ENCODE measurements around the gene SH3BP2. TPM values are rescaled to one million over a fixed set of nuclear protein-coding genes. Genes with fewer than 3 reads are reported as not detected.

The SH3BP2 gene
- polyA plus RNA-seq, 1 of the 3 experiments (the other 2 are of a cell fraction): 25.2 TPM

DNA sequence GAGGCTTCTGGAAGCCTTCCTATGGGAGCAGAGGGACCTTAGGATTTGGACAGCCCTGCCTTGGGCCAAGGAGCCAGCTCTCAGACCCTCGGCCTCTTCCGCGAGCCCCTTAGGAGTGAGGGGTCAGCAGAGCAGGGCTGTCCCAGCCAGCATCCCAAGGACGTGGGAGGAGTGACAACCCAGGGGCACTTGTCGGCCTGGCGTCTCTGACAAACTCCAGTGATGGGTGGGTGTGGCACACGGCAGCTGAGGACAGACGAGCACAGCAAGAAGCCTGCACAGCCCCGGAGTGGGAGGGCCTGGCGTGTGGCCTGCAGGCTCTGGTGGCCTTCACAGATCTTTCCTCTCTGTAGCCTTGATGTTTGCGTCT is 25.2 kb upstream of the SH3BP2 start:
- no peak overlapping the region for H3K4me3 ChIP-seq (ENCODE audit: low read depth in 2 of 2, low read length in 1 of 2)
- peak; percentile 74 for DNase-seq
- no peaks in the 10 kb centered on the region for H3K27me3 ChIP-seq (ENCODE audit: insufficient read depth)
- no peaks in the 10 kb centered on the region for H3K79me2 ChIP-seq (ENCODE audit: insufficient read depth)
- H3K4me1 ChIP-seq (ENCODE audit: control insufficient read depth in 1 of 2, insufficient read depth in 2 of 2, low read depth in 1 of 2, low read length in 1 of 2): peaks cover 0 to 22% of the 10 kb centered on the region in 2 experiments; a peak in 1 of 4 replicates
- H4K20me1 ChIP-seq (ENCODE audit: insufficient read depth): no peaks in the 10 kb centered on the region
- H3K9ac ChIP-seq: no peak overlapping the region
- no peak overlapping the region for H3K4me2 ChIP-seq
- 63% methylated on average over 11 of the region's 11 CpGs for WGBS (ENCODE audit: low lambda C conversion rate)
- no peaks in the 10 kb centered on the region for H3K9me3 ChIP-seq
- no peaks in the 10 kb centered on the region for H3K9me2 ChIP-seq
- no peaks in the 10 kb centered on the region for H3K36me3 ChIP-seq (replicated peaks in 1 of 2; ENCODE audit: control insufficient read depth in 1 of 2, insufficient read depth in 2 of 2, low read length in 1 of 2)
- ChIA-PET POLR2A (interaction anchor here (0.6 to 2.2 kb wide), 6 partner anchors 11 to 170 kb away, joined by 3 to 10 read pairs (median 4); partner anchors contain the start of genes SH3BP2 and TNIP2), CTCF (interaction anchor here (0.6 to 1.4 kb wide), 2 partner anchors 12 to 303 kb away, joined by 3 read pairs; no protein-coding TSS in a partner anchor)
- no peak for TF ChIP-seq TEAD4 (IDR thresholded peaks at IDR 0.05; ENCODE audit: borderline replicate concordance, insufficient read depth)
- TF ChIP-seq EP300 (IDR thresholded peaks at IDR 0.05; ENCODE audit: borderline replicate concordance in 1 of 2, low read depth in 1 of 2, low read length in 1 of 2): 0 out of 4 replicates have a peak, but pooled peaks of 1 of the 2 experiments have one; percentile 32
- peaks cover 3% of the 10 kb centered on the region for H3F3A ChIP-seq (replicated peaks; ENCODE audit: insufficient read depth)
- no peak overlapping the region for H2AFZ ChIP-seq (ENCODE audit: low read depth)
- peak overlapping the region in 1 of 2 experiments; percentile 74; a peak in 1 of 4 replicates for H3K27ac ChIP-seq (ENCODE audit: low read depth in 2 of 2, low read length in 1 of 2)

- Histone ChIP-seq H4K20me1 (ENCODE audit: insufficient read depth) (no peaks in the 10 kb centered on the region), H3K79me2 (ENCODE audit: insufficient read depth) (no peaks in the 10 kb centered on the region), H3K4me3 (ENCODE audit: low read depth in 2 of 2, low read length in 1 of 2) (no peak overlapping the region), H3K9me3 (no peaks in the 10 kb centered on the region), H3K27ac (ENCODE audit: low read depth in 2 of 2, low read length in 1 of 2) (peak overlapping the region in 1 of 2 experiments; percentile 74; a peak in 1 of 4 replicates), H2AFZ (ENCODE audit: low read depth) (no peak overlapping the region), H3F3A (replicated peaks; ENCODE audit: insufficient read depth) (peaks cover 3% of the 10 kb centered on the region), H3K4me2 (no peak overlapping the region), H3K36me3 (replicated peaks in 1 of 2; ENCODE audit: control insufficient read depth in 1 of 2, insufficient read depth in 2 of 2, low read length in 1 of 2) (no peaks in the 10 kb centered on the region), H3K9ac (no peak overlapping the region), H3K9me2 (no peaks in the 10 kb centered on the region), H3K4me1 (ENCODE audit: control insufficient read depth in 1 of 2, insufficient read depth in 2 of 2, low read depth in 1 of 2, low read length in 1 of 2) (peaks cover 0 to 22% of the 10 kb centered on the region in 2 experiments; a peak in 1 of 4 replicates), H3K27me3 (ENCODE audit: insufficient read depth) (no peaks in the 10 kb centered on the region)
- ChIA-PET CTCF (interaction anchor here (0.6 to 1.4 kb wide), 3 partner anchors 11 to 304 kb away, joined by 3 to 4 read pairs (median 3); no protein-coding TSS in a partner anchor), POLR2A (interaction anchor here (0.6 to 2.2 kb wide), 6 partner anchors 12 to 170 kb away, joined by 3 to 10 read pairs (median 4); partner anchors contain the start of genes SH3BP2 and TNIP2)
- 78% methylated on average over 9 of the region's 9 CpGs for WGBS (ENCODE audit: low lambda C conversion rate)
- TF ChIP-seq RAD21 (IDR thresholded peaks at IDR 0.05; ENCODE audit: low read length): no peak
- no peak for TF ChIP-seq EZH2phosphoT487 (IDR thresholded peaks at IDR 0.05; ENCODE audit: borderline replicate concordance, low read depth)
- no peak for TF ChIP-seq SMC3 (IDR thresholded peaks at IDR 0.05; ENCODE audit: low read depth, low read length)
- no peak for TF ChIP-seq ELF1 (IDR thresholded peaks at IDR 0.05)
- TF ChIP-seq, protein P1, sequence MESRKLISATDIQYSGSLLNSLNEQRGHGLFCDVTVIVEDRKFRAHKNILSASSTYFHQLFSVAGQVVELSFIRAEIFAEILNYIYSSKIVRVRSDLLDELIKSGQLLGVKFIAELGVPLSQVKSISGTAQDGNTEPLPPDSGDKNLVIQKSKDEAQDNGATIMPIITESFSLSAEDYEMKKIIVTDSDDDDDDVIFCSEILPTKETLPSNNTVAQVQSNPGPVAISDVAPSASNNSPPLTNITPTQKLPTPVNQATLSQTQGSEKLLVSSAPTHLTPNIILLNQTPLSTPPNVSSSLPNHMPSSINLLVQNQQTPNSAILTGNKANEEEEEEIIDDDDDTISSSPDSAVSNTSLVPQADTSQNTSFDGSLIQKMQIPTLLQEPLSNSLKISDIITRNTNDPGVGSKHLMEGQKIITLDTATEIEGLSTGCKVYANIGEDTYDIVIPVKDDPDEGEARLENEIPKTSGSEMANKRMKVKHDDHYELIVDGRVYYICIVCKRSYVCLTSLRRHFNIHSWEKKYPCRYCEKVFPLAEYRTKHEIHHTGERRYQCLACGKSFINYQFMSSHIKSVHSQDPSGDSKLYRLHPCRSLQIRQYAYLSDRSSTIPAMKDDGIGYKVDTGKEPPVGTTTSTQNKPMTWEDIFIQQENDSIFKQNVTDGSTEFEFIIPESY (IDR thresholded peaks at IDR 0.05; ENCODE audit: borderline replicate concordance, low read depth): no peak
- no peak for DNase-seq
Measured at GRCh38 chr4:2768124-2768523, 24.8 kb upstream of the SH3BP2 start.

- DNase-seq: peak; percentile 50
- Histone ChIP-seq H3K27me3 (ENCODE audit: insufficient read depth) (no peaks in the 10 kb centered on the region), H3K27ac (ENCODE audit: low read depth in 2 of 2, low read length in 1 of 2) (no peak overlapping the region; a peak in 1 of 4 replicates), H3K4me1 (ENCODE audit: control insufficient read depth in 1 of 2, insufficient read depth in 2 of 2, low read depth in 1 of 2, low read length in 1 of 2) (peaks cover 0 to 22% of the 10 kb centered on the region in 2 experiments; a peak in 1 of 4 replicates), H3K4me3 (ENCODE audit: low read depth in 2 of 2, low read length in 1 of 2) (no peak overlapping the region), H3K79me2 (ENCODE audit: insufficient read depth) (no peaks in the 10 kb centered on the region), H2AFZ (ENCODE audit: low read depth) (no peak overlapping the region), H3K36me3 (replicated peaks in 1 of 2; ENCODE audit: control insufficient read depth in 1 of 2, insufficient read depth in 2 of 2, low read length in 1 of 2) (no peaks in the 10 kb centered on the region), H3F3A (replicated peaks; ENCODE audit: insufficient read depth) (peaks cover 3% of the 10 kb centered on the region), H3K9ac (no peak overlapping the region), H3K9me3 (no peaks in the 10 kb centered on the region), H3K9me2 (no peaks in the 10 kb centered on the region), H3K4me2 (no peak overlapping the region), H4K20me1 (ENCODE audit: insufficient read depth) (no peaks in the 10 kb centered on the region)
- 55% methylated on average over 6 of the region's 15 CpGs for WGBS (ENCODE audit: low lambda C conversion rate)
- POLR2A ChIA-PET: interaction anchor here (2.2 kb wide), 1 partner anchor 50 kb away, joined by 10 read pairs; no protein-coding TSS in a partner anchor
- CTCF ChIA-PET: interaction anchor here (1.3 kb wide), 1 partner anchor 187 kb away, joined by 4 read pairs; no protein-coding TSS in a partner anchor
- TF ChIP-seq USF1 (IDR thresholded peaks at IDR 0.05; ENCODE audit: borderline replicate concordance, low read depth): no peak
- no peak for TF ChIP-seq TEAD4 (IDR thresholded peaks at IDR 0.05; ENCODE audit: borderline replicate concordance, insufficient read depth)
- no peak for TF ChIP-seq SIN3A (IDR thresholded peaks at IDR 0.05; ENCODE audit: borderline replicate concordance, low read depth, low read length)
- TF ChIP-seq, protein P2, sequence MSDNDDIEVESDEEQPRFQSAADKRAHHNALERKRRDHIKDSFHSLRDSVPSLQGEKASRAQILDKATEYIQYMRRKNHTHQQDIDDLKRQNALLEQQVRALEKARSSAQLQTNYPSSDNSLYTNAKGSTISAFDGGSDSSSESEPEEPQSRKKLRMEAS (IDR thresholded peaks at IDR 0.05; ENCODE audit: low read depth): no peak
- TF ChIP-seq FOSL2 (IDR thresholded peaks at IDR 0.05; ENCODE audit: borderline replicate concordance, low read depth): no peak
- no peak for TF ChIP-seq ELF1 (IDR thresholded peaks at IDR 0.05)
- TF ChIP-seq, protein P3, sequence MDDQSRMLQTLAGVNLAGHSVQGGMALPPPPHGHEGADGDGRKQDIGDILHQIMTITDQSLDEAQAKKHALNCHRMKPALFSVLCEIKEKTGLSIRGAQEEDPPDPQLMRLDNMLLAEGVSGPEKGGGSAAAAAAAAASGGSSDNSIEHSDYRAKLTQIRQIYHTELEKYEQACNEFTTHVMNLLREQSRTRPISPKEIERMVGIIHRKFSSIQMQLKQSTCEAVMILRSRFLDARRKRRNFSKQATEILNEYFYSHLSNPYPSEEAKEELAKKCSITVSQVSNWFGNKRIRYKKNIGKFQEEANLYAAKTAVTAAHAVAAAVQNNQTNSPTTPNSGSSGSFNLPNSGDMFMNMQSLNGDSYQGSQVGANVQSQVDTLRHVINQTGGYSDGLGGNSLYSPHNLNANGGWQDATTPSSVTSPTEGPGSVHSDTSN (IDR thresholded peaks at IDR 0.05): no peak
- no peak for TF ChIP-seq RFX5 (IDR thresholded peaks at IDR 0.05; ENCODE audit: low read length)
- no peak for TF ChIP-seq FOXM1 (IDR thresholded peaks at IDR 0.05; ENCODE audit: low read depth)
- TF ChIP-seq RXRA (IDR thresholded peaks at IDR 0.05; ENCODE audit: borderline replicate concordance, low read depth): no peak
Measured at GRCh38 chr4:2768921-2769336, 24.0 kb upstream of the SH3BP2 start.

Data from SK-N-SH (cell line).